Activated naive CD4-positive, alpha-beta T cell treated with Interleukin-2 at 50 U/mL for 16 hours (primary cell): ENCODE measurements around the gene SULT4A1.
"Not testable (repeated sequence)": the region's sequence is repeated elsewhere in the genome, so short reads cannot be mapped to it uniquely, and the experiment has no call there.

Experiments
- DNase-seq: peaks from one replicate; pipeline ENCODE4 v3.0.0-alpha.2; 2020

Gene SULT4A1, protein sequence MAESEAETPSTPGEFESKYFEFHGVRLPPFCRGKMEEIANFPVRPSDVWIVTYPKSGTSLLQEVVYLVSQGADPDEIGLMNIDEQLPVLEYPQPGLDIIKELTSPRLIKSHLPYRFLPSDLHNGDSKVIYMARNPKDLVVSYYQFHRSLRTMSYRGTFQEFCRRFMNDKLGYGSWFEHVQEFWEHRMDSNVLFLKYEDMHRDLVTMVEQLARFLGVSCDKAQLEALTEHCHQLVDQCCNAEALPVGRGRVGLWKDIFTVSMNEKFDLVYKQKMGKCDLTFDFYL

DNA sequence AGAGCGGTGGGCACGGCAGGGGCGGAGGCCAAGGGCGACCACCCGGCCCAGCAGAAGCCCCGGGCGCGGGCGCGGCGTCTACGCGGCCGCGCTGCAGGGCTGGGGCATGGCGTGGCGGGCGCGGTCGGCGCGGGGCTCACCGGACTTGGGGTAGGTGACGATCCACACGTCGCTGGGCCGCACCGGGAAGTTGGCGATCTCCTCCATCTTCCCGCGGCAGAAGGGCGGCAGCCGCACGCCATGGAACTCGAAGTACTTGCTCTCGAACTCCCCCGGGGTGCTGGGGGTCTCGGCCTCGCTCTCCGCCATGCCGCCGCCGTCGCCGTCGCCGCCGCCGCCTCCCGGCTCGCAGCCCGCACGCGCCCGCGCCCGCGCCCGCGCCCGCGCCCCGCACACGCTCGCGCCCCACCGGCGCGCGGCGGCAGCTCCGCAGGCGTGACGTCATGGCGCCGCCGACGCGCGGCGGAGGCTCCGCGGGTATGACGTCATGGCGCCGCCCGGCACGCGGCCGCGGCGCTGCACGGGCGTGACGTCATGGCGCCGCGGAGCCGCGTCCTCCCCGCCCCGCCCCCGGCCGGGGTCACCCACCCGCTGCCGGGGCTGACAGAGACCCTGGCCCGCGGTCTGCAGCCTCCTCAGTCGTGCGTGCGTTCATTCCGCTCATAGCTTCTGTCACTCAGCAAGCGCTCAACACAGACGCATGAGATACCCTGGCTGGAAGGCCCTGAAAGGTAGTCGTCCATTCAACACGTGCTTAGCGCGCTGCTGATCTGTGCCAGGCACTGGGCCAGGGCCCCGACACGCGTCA, at the start of gene SULT4A1:
TSS of gene SULT4A1 (minus strand) at position 440 of the 808 bp plus-strand sequence. CDS start at position 309, 131 bp downstream.
- DNase-seq = no peak

DNA sequence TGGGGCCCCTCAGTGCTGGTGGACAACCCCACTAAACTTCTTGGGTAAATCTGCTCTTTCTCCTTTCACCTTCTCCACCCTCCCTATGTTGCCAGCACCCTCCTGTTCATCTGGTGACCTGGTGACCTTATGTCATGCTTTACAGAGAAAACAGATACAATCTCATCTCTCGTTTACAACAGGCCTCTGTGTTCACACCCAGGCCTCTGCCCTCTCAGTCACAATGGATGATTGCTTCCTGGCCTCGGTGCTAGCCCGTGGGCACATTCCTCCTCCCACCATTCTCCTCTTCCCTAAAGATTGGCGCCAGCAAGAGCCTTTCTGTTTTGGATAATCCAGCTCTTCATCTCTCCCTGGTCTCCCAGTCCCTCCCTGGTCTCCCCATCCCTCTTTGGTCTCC, 49.0 kb upstream of the SULT4A1 start:
- DNase-seq = no peak

DNA sequence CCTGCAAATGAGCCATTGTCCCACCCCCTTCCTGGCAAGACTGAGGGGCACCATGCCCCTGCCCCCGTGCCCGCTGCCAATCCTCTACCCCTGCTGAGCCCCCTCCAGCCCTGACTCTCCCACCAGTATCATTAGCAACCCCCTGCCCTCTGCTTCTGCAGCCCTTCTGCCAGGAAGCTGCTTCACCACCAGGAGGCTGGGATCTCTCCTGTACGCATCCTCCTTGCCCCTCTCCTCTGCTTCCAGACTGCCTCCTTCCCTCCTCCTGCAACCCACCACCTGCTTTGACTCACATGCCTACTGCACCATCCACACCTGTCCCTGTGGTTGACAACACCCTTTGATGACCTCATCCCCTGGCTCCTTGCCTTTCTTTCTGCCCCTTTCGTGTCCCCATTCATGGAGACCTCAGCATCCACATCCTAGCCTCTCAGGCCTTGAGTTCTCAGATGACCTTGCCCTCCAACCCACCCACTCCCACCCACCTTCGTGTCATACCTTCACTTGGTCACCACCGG, 47.9 kb upstream of the SULT4A1 start:
- no peak for DNase-seq

DNA sequence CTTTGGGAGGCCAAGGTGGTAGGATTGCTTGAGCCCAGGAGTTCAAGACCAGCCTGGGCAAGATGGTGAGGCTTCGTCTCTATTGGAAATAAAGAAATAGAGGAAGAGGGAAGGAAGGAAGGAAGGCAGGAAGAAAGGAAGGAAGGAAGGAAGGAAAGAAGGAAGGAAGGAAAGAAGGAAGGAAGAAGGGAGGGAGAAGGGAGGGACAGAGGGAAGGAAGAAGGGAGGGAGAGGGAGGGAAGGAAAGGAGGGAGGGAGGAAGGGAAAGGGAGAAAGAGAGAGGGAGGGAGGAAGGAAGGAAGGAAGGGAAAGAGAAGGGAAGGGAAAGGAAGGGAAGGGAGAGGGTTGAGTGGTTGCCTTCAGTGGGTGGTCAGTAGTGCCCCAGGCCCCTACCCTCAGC, 47.4 kb upstream of the SULT4A1 start:
- no peak for DNase-seq

DNA sequence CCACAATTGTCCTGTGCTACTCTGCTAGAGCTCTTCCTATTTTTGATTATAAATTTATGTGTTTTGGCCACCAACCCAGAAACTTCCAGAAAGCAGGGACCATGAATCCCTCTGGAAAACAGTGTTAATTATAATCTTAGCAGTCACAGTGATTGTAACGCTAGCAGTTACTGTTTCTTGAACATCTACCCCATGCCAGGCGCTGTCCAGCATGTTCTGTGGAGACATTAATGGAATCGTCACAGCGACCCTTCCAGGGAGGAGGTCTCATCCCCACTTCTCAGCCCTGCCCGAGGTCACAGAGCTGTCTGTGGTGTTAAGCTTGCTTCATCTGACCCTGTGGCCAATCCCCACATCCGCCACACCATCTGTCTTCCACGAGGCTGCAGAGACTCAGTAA, 43.4 kb upstream of the SULT4A1 start:
- no peak for DNase-seq

DNA sequence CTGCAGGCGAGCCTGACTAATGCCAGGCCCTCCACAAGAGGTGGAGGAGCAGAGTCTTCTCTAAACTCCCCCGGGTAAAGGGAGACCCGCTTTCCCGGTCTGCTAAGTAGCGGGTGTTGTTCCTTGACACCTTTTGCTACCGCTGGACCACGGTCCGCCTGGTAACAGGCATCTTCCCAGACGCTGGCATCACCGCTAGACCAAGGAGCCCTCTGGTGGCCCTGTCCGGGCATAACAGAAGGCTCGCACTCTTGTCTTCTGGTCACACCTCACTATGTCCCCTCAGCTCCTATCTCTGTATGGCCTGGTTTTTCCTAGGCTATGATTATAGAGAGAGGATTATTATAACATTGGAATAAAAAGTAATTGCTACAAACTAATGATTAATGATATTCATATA, 42.1 kb upstream of the SULT4A1 start:
- peak; percentile 54 for DNase-seq

DNA sequence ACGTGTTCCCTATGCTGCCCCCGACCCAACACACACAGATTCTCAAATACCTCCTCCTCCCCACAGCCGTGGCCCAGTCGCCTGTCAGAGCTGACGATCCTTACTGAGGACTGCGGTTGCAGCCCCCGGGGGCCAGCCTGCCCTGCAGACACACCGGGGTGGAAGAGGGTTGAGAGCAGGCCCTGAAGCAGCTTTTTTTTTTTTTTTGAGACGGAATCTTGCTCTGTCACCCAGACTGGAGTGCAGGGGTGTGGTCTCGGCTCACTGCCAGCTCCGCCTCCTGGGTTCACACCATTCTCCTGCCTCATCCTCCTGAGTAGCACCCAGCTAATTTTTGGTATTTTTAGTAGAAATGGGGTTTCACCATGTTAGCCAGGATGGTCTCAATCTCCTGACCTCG, 40.7 kb upstream of the SULT4A1 start:
- DNase-seq = not testable (repeated sequence)

DNA sequence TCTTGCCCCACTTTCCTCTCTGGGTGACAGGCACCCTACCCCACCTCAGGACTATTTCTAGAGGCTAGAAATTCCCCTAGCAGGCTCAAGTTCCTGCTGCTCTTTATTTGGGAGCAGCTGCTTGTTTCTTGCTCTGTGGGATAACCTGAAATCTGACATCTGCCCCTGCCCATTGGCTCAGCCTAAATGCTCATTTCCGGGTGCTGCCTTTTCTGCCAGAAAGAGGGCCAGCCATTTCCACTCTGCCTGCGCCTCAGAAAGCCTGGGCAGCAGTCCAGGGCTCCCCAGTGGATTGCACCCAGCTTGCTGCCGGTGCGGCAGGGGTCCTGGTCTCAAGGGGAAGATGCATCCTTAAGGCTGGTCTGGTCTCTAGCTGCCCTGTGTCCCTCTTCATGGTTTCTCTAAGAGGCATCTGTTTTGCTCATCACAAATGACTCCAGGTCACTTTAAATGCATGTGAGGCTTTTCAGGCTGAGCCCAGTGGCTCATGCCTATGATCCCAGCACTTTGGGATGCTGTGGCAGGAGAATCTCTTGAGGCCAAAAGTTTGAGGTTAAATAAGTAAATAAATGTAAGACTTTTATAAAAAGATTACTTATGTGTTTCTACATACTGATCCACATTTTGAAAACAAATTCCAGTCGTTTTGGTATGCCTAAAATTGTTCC, 39.8 kb upstream of the SULT4A1 start:
- no peak for DNase-seq

DNA sequence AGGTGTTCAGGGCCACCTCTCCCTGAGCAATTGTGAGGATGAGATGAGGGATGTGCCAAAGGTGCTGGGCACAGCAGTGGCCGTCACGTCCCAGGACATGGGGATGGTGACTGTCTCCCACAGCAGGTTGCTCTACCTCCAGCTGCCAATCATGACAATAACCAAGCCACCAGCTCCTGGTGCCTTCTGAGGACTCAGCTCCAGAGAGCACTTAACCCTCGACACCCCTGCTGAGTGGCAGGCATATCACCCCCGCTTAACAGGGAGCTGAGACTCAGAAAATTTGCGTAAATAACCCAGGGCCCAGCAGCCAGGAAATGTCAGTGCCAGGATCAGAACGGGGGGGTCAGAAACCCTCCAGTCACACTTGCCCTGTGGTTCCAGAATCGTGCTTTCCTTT, 37.9 kb upstream of the SULT4A1 start:
- DNase-seq = no peak

DNA sequence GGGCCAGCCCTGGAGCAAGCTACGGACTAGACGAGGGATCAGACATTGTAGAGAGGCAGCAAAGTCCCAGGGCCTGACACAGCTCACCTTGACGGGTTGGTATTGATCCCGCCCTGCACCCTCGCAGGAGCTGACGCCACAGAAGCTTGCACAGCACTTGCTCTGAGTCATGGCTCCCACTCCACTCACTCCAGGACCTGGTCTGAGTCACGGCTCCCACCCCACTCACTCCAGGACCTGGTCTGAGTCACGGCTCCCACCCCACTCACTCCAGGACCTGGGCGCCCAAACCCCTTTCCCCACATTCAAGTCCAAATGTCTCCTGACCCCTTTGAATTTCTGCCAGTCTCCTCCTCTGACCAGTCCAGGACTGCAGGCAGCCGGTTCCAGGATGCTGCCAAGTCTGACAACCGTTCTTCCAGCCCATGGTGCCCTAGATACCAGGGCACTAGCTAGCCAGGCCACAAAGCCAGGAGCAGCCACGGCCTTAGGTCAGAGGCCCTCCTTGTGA, 35.5 kb upstream of the SULT4A1 start:
- peak; percentile 12 for DNase-seq

DNA sequence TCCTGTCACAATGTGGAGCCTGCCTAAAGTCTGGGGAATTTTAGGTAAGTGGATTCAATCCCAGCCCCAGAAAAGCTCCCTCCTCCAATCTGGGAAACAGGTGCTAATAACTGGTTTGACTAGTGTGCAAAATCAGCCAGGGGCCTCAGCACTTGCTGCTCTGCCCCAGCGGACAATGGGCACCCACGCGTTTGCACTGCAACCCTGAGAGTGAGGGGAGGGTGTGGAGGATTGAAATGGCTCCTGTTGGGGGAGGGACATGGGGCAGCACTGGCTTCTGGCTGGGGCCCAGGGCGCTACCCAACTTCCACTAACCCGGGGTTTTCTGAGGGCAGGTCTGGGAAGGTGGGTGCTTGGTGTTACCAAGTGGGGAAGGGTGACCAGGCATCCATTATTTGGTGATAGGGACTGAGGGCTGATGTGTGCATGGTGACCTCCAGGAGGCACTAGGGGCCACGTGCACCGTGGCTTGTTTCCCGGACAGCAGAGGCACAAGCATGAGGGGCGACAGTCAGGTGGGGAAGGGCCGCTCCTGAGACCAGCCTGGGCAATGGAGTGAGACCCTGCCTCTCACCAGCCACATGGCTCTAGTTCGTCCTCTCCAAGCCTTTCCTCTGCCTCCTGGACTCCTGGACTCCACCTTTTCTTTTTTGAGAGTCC, 33.8 kb upstream of the SULT4A1 start:
- no peak for DNase-seq

DNA sequence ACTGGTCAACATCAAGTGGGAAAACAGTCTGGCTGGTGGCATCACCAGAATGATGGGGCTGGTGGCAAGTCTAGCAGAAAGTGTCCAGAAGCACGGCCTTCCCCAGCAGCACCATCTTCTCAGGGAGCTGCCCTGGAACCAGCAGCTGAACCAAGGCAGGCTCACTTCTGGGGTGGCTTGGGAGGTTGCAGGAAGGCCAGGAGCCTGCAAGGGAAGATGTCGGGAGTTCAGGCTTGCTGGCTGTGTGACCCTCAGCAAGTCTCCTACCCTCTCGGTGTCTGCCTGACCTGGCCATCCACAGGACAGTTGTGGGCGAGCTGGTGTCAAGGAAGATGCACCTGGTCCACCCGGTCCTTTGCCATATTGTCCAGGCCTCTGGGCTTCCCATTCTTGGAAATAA, 31.8 kb upstream of the SULT4A1 start:
- DNase-seq = no peak

DNA sequence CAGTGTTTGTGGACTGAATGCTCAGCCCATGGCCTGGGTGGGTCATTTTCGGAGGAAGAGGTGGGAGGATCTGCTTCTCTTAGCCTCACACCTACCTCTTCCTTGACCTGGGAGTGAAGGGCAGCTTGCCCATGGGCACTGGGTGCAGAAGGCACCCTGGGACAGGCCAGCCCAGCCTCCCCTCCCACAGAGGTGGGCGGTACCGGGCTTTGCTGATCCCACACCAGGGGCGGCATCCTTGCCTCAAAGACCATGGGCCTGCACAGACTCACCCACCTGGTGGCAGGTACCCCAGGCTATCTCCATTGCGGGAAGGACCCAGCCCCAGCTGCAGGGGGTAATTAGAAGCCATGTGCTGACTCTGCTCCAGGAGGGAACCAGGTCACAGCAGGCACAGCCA, 31.0 kb upstream of the SULT4A1 start:
- no peak for DNase-seq

DNA sequence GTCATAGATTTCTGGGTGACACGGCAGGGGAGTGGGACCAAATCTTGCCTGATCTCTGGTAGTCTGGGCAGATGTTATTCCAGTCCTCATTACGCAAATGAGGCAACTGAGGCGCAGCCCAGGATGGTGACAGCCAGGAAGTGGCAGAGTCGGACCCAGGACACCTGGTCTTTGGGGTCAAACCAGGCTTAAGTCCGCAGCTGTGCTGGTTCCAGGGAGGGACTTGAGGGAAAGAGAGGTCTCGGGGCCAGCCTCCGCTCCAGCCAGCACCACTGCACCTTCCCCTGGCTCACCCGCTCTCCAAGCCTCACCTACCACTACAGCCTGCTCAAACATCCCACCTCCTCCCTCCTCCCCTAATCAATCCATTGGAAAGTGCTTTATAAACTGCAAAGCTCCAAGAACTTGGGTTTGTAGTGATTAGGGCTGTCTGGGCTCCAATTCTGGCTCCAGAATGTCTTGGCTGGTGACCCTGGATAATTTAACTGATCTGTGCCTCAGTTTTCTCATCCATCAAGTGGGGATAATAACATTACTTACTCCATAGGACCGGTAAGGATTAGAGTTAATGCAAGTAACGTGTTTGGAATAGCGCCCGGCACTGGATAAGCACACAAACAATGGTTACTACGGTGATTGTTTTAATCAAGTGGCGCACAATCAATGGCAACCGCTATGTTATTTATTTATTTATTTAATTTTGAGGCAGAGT, 30.0 kb upstream of the SULT4A1 start:
- no peak for DNase-seq

DNA sequence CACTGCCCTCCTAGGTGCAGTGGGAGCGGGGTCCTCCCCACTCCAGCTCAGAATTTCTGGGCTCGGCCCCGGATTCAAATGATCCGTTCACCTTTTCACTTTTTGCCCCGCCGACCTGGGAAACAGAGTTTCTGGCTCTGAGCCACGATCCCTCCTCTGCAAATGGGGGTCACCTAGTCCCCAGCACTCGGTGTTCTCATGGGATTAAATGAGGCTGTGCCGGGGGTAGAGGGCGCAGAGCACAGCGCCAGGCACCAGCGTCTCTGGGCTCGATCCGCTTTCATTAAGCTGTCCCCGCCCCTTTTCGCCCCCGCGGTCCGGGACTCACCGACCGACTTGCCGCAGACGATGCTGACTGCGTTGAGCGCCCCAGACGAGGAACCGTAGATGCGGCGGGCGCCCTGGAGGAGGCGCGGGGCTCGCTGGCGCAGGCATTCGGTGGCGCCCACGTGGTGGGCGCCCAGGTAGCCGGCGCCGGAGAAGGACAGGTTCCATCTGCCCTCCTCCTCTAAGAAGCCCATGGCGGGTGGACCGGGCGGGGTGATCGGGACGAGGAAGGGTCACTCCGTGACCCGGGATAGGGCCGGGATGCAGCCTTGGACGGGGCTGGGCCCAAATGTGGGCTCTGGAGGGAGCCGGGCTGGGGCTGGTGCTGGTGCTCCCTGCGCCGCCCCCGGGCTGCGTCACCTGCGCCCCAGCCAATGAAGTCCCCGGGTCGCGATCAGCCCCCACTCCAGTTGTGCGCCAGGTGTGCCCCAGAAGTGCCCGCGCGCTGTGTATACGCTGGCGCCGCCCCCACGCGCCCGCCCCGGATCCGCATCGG, 29.3 kb upstream of the SULT4A1 start, which contains the start of gene PNPLA5:
TSS of gene PNPLA5 (minus strand) at position 654 of the 823 bp plus-strand sequence. CDS start at position 521, 133 bp downstream.
- DNase-seq = peak; percentile 23

DNA sequence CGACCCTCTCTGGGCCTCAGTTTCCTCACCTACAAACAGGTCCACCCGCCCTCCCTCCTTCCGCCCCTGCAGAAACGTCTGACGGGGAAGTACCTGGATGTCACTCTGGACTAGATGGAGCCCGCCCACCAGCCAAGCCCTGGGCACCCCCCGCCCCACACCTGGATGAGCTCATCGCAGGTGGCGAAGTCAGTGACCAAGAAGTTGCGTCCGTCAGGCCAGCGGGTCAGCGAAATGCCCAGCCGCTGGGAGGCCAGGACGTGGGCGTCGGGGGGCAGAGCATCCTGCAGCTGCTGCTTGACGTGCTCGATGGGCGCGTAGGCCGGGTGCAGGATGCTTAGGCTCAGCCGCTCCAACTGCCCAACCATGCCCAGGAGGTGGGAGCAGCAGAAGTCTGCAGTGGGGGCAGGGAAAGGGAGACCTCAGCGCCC, 28.6 kb upstream of the SULT4A1 start:
- no peak for DNase-seq

DNA sequence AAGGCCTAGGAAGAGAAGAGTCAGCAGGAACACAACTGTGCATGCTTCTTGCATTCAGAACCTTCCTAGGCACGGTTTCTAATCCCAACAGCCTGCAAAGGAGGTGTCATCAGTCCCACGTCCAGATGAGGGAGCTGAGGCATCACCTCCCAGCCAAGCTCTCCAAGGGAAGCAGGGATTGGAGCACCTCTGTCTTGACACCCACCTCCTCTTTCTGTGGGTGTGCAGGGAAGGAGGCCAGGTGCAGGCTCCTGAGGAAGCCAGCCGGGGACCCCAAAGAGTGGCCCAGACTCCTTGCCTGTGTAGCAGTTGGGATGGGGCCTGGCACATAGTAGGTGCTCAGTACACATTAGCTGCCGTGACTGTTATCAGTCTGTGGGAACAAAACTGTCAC, 27.5 kb upstream of the SULT4A1 start:
- DNase-seq = no peak

DNA sequence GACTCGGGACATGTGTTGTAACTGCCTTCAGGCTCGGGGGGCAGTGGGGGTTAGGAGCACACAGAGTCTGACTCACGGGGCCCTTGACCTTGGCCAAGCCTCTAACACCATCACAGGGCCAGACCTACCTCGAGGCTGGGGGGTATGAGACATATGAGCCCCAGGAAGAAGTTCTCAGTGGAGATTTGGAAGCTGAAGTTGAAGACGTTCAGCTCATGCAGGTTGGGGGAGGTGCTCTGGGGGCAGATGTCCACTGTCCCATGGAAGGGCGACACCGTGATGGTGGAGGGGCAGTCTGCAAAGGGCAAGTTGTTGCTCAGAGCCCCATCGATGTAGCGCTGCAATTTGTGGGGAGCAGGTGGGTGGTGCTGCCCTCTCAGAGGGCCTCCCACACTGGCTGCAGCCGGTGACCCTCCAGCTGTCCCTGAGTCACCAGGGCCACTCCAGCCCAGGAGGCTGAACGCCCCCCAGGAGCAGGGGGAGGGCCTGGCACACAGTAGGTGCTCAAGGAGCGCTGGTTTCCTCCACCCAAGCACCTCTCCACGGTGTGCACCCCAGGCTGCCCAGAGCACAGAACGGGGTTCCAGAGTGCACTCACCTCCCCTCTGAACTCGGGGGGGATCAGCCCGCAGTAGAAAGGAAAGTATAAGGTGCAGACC, 27.0 kb upstream of the SULT4A1 start:
- no peak for DNase-seq

DNA sequence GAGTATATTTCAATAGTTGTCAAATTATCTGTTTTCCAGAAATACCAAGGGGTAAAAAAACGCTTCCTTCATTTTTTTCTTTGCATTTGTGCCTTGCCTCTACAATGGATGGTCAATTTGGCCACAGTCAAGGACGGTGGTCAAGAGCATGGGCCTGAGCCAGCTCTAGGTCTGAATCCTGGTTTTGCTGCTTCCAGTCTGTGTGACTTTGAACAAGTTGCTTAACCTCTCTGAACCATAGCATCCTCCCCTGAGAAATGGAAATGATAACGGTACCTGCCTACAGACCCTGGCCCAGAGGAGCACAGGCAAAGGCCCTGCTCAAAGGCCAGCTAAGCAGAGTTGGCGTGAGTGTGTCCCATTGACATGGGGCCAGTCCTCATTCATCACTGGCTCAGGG, 26.4 kb upstream of the SULT4A1 start:
- DNase-seq = no peak

DNA sequence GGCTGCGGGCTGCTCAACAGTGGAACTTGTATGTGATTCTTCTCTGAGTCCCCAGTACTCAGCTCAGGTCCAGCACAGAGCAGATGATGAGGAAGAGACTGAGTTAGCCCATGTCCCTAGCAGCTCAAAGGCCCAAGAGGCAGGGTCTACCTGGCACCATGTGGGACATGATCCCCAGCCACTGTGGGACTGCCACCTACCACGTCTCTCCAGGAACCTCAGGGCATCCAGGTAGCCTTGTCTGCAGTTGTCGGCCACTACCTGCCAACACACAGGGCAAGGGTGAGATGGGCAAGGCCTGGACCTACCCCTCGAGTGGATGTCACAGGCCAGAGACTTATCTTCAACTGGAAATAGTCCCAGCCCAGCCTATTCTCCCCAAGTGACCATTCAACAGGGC, 25.1 kb upstream of the SULT4A1 start:
- DNase-seq = no peak

DNA sequence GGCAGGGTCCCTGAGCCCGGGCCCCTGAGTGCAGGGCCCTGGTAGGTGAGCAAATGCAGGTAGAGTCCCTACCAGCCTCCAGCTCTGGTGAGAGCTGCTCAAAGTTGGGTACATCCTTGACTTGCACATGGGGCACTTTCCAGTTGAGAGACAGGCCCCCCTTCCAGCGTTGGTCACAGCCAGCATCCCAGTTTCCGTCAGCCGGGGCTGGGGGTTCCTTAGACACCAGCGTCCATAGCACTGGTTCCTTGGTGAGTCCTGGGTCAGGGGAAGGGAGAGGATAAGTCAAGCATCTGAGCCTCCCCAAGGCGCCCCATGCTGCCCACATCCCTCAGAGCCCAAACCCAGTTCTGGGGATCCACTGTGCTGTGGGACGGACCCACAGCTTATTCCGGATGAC, 23.9 kb upstream of the SULT4A1 start:
- no peak for DNase-seq
